ENCODE data around the gene SLC16A7.
"Not testable (repeated sequence)": the region's sequence is repeated elsewhere in the genome, so short reads cannot be mapped to it uniquely, and the experiment has no call there.

Gene SLC16A7, protein sequence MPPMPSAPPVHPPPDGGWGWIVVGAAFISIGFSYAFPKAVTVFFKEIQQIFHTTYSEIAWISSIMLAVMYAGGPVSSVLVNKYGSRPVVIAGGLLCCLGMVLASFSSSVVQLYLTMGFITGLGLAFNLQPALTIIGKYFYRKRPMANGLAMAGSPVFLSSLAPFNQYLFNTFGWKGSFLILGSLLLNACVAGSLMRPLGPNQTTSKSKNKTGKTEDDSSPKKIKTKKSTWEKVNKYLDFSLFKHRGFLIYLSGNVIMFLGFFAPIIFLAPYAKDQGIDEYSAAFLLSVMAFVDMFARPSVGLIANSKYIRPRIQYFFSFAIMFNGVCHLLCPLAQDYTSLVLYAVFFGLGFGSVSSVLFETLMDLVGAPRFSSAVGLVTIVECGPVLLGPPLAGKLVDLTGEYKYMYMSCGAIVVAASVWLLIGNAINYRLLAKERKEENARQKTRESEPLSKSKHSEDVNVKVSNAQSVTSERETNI

DNA sequence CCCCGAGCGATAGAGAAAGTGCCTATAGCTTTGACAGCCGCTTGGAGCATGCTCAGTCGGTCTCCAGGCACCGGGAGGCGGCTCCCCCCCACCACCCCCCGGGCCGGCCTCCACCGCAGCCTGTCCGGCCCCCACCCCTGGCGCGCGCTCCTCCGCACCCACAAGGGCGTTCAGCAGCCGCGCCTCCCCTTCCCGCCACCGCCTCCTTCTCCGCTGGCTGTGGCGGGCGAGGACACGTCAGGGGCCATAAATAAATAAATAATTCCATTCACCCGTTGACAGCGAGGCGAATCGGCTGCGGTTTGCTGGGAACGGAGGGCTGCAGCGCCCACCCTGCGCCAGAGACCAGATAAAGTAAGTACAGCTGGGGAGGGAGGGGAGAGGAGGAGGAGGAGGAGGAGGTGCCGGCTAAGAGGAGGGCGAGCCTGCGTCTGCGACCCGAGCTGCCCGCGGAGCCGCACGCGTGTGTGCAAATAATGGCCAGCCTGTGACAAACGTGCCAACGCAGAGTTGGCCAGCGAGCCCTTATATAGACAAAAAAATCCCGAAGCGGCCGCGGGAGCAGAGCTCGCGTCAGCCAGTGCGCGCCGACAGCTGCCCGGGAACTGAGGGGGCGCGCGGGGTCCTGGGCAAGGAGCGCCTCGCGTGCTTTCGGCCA lies at the start of gene SLC16A7:
Gene SLC16A7, plus strand, starts transcription at position 147 of the 658 bp plus-strand sequence. CDS start 108,773 bp downstream, outside the sequence.
- in situ Hi-C loops (cut with HindIII; ENCODE audit: low sequenced_read_pairs), result no loop called here

DNA sequence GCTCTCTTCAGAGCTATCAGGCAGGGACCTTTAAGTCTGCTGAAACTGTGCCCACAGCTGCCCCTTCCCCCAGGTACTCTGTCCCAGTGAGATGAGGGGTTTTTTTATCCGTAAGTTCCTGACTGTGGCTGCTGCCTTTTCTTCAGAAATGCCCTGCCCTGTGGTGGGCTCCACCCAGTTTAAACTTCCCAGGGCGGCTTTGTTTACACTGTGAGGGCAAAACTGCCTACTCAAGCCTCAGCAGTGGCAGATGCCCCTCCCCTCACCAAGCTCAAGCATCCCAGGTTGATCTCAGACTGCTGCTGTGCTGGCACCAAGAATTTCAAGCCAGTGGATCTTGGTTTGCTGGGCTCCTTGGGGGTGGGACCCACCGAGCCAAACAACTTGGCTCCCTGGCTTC lies 46.9 kb upstream of the SLC16A7 start:
- in situ Hi-C loops (cut with HindIII; ENCODE audit: low sequenced_read_pairs), result no loop called here

DNA sequence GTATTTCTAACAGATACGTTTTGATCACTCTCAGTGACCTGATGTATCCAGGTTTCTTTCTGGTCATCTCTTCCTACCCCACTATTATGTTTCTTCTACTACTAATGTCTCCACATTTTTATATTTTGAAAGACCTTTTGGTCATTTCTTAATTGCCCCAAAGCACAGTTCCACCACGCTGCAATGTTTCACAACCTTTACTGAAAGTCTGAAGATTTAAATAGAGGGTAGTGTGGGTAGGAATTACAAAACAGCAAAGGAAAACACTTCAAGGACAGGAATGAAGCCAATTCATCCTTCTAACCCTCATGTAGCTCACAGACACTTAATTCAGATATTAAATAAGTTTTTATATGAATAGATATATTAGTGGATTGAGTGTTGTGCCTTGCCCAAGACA lies 36.1 kb upstream of the SLC16A7 start:
- in situ Hi-C loops (cut with HindIII; ENCODE audit: low sequenced_read_pairs), result no loop called here

DNA sequence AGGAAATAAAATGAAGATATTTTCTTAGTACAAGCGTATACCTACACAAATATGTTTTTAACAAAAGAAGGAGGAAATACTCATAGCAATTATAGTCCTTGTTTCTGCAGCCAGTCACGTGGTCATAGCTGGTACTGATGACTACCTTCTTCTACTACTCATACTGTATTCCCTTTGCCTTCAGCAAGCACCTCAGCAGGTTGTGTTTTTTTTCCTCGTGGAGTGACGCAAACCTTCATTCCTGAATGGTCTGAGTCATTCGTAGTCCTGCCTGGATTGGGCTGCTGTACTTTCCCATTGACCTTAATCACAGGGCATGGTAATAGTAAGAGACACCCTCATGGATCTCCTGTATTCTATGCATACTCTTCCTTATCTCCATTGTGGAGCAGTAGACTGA lies 25.7 kb upstream of the SLC16A7 start:
- in situ Hi-C loops (cut with HindIII; ENCODE audit: low sequenced_read_pairs), result no loop called here

DNA sequence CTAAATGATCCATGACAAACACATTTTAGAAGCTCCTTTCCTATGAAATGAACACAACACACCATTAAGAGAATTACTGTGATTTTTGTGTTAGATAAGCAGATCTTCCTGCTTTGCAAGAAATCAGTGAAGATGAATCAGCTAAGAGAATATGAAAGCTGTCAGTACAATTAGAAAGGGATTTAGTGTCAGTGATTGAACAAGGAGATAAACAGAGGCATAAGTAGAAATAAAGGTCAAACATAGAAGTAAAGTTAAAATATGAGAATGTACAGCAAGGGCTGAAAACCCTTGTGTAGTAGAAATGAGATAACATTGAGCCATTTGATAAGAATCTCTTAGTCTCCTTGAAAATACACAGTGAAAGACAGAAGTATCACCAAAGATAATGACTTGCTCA lies 21.4 kb upstream of the SLC16A7 start:
- in situ Hi-C loops (cut with HindIII; ENCODE audit: low sequenced_read_pairs), result no loop called here

DNA sequence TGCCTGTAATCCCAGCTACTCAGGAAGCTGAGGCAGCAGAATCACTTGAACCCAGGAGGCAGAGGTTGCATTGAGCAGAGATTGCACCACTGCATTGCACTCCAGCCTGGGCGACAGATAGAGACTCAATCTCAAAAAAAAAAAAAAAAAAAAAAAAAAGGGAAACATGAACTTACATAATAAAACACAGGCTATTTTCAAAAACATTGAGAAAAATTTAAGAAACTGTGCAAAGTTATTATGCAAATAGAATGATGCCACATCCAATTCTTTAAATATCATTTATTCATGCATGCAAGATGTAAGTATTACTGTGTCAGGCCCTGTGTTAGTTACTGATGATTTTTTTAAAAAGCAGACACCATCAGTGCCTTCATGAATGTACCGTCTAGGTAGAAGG lies 20.0 kb upstream of the SLC16A7 start:
- in situ Hi-C loops (cut with HindIII; ENCODE audit: low sequenced_read_pairs), result no loop called here

DNA sequence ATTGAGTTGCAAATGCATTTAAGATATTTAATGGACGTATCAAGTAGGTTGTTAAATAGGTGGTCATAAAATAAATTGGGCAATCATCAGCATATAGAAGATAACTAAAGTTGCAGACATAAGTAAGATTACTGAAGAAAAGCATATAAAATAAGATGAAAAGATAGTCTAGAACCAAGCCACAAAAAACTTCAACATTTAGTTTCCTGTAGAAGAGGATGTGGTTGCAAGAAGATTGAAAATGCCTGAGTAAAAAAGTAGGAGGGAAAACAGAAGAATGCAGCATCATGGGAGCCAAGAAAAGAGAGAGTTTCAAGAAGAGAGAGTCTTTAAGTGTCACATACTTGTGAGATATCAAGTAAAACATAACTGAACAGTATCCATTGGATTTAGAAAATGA lies 17.6 kb upstream of the SLC16A7 start:
- in situ Hi-C loops (cut with HindIII; ENCODE audit: low sequenced_read_pairs), result no loop called here

DNA sequence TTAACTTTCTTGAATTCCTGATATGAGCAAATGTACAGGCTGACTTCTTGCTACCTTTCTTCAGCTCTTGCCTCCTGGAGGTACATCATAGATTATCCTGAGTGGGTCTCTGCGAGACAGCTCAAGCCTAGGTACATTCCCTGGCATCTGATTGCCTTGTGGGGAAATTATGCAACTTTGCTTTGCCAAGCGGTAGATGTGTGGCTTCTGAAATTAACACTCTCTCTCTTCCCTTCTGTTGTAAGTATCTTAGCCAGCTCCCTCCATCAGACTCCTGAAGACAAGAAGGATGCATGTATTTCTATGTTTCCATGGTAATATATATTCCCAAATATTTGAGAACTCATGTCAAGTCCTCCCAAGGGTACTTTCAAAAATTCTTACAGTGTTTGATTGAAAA lies 16.2 kb upstream of the SLC16A7 start:
- in situ Hi-C loops (cut with HindIII; ENCODE audit: low sequenced_read_pairs), result no loop called here

DNA sequence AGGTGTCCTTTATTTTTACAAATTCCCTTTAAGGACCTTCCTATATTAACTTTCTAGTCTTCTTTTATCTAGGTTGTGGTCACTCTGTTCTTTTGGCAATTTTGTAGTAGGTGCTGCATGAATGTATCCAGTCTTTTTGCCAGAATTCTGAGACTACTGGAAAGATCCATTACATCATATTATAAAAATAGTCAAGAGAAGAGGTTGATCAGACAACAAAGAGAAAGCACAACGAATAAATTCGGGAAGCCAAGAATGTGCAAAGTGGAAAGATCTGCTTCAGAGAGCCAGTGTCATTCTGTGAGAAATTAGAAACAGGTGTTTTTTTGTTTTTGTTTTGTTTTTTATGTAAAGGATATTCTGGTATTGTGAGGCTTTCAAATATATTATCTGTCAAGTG lies 15.8 kb upstream of the SLC16A7 start:
- in situ Hi-C loops (cut with HindIII; ENCODE audit: low sequenced_read_pairs), result no loop called here

DNA sequence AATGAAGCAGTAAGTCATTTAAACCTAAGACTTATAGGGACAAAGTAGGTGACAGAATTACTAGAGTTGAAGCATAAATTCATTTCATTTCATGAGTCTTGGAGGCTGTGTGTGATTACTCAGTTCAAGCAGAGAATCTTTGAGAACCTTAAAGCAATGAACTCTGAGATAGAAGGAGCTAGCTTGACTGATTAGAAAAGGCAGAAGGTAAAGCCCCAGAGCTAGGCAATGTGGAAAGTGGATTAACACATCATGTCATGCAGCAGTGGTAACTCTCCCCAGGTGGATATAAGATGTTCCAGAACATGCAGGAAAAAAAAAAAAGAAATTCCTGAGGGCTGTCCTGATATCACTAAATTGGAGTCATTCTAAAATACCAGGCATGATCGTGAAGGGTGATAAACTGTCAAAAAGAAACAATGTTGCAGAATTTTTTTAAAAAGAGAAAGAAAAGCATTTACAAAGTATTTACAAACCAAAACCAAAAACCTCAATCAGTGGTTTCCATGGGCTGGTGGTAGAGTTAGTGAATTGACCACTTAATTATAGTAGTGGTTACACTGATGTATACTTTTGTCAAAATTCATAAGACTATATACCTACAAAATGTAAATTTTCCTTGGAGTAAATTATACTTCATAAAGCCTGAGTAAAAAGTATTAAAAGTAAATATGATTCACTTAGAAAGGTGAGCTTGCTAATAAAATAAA lies 12.7 kb upstream of the SLC16A7 start:
- in situ Hi-C loops (cut with HindIII; ENCODE audit: low sequenced_read_pairs), result no loop called here

DNA sequence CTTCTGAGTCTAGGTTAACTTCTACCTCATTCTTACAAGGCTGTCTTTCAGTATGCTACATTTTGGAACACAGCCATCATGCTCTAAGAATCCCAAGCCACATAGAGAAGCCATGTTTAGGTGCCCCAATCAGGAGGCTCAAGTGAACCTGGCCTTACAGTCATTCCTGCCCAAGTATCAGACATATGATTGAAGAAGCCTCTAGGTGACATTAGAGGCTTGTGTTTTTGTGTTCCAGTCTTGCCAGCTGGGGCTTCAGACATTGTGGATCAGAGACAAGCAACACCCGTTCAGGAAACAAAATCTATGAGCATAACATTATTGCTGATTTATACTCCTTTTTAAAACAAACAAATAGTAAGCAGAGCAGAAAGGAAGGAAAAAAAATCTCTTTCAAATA lies 8.1 kb upstream of the SLC16A7 start:
- in situ Hi-C loops (cut with HindIII; ENCODE audit: low sequenced_read_pairs), result no loop called here

DNA sequence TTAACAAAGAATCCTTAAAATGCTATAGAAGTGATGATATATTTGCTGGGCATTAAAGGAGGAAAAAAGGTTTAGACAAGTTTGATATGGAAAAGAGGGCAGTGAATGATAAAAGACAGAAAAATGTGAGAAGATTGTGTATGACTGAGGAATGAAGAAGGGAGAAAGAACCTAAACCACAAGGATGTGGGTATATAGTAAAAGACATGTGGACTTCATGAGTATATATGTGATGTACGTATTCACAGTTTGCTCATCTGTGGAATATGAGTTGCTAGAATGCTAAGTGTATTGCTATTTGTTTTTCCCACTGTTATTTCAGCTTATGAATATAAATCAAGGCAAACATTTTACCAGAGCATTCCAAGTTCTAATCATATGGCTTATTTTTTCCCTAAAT lies 2.1 kb upstream of the SLC16A7 start:
- in situ Hi-C loops (cut with HindIII; ENCODE audit: low sequenced_read_pairs), result no loop called here

DNA sequence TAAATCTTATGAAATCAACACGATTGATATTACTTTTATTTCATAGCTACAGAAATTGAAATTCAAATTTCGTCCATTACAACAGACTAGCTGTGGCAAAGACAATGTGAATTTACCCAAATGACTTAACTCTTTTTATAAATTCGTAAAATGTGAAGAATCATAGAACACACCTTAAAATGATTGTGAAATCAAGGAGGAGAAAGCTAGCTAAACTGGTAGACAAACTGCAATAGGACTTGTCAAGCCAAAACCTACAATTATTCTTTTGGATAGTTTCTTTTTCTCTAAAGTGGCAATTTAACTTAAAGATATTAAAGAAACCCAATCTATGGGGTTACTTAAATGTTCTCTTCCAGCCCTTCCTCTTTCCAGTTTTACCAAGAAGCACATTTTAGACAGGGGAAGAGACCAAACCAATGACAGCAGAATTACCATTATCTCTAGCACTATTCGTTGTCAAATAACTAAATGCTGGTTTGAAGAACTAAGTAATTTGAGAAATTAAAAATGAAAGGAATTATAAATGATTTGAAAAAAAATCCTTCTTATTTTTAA lies 807 bp upstream of the SLC16A7 start:
- in situ Hi-C loops (cut with HindIII; ENCODE audit: low sequenced_read_pairs), result no loop called here

DNA sequence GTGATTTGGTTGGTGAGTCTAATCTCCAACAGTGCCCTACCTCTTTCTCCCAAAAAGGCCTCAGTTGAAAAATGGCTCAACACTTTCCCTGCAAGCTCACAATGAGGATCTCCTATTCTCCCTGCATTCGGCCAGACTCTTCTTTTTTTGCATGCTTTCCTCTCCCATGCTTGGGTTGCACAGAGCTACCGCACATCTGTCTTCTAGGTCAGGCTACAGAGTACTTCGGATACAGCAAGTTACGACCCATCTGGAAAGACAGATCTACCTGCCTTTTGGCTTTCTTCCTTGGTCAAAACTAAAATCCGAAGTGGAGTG lies 305 bp upstream of the SLC16A7 start:
- in situ Hi-C loops (cut with HindIII; ENCODE audit: low sequenced_read_pairs), result no loop called here

DNA sequence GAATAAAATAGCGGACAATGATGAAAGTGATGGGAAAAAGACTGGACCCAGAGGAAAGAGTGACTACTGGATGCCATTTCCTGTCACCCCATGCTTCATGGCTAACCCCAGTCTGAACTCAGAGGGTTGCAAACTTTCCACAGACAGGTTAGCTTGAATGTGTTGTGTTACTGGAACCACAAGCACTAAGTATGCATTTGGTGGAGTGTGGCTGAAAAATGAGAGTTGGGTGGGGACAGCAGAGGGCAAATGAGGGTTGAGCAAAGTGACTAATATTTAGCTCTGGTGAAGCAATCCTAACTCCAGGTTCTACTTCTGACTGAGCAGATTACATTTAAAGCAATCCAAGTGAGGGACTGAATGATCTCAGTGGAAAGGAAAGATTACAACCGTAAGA lies 1.6 kb downstream of the SLC16A7 start:
- in situ Hi-C loops (cut with HindIII; ENCODE audit: low sequenced_read_pairs), result no loop called here

DNA sequence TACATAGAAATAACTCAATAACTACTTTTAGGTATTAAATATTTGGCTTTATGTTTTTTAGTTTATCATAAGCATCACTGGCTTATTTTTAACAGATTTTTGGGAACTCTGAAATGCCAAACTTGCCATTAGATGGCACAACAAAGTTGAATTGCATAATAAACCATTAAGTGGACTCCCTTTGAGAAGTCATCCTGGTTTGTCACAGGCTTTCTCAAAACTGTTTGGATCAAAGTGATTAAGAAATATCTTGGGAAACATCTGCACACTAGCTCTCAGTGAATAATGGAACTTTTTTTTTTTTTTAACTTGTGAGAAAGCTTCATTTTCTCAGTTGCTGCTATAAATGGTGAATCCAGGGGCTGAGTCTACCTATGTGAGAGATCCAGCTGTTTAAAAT lies 4.3 kb downstream of the SLC16A7 start:
- in situ Hi-C loops (cut with HindIII; ENCODE audit: low sequenced_read_pairs), result no loop called here

DNA sequence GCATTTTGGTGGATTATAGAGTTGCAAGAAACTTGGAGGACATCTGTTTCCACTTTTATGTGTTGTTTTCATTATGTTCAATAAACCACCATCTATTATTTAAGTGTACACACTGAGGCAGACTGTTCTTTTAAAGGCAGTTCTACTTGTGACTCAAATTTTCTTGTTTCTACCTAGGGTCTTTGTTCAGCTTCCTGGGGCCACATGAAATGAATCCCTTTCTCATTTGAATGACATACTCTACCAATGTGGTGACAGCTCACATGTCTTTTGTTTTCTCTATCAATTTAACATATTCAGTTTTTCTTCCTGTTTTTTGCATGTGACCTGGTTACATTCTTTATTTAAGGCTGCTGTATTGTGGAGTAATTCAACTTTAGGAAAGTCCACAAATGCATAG lies 7.9 kb downstream of the SLC16A7 start:
- in situ Hi-C loops (cut with HindIII; ENCODE audit: low sequenced_read_pairs), result no loop called here

DNA sequence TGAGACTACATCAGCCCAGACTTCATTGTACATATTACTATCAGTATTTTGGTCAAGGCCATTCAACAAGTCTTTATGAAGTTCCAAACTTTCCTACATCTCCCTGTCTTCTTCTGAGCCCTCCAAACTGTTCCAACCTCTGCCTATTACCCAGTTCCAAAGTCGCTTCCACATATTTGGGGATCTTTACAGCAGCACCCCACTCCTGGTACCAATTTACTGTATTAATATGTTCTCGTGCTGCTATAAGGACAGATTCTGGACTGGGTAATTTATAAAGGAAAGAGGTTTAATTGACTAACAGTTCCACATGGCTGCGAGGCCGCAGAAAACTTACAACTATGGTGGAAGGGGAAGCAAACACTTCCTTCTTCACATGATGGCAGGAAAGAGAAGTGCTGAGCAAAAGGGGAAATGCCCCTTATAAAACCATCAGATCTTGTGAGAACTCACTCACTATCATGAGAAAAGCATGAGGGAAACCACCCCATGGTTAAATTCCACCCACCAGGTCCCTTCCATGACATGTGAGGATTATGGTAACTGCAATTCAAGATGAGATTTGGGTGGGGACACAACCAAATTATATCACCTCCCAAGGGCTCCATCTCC lies 17.1 kb downstream of the SLC16A7 start:
- in situ Hi-C loops (cut with HindIII; ENCODE audit: low sequenced_read_pairs), result not testable (repeated sequence)

DNA sequence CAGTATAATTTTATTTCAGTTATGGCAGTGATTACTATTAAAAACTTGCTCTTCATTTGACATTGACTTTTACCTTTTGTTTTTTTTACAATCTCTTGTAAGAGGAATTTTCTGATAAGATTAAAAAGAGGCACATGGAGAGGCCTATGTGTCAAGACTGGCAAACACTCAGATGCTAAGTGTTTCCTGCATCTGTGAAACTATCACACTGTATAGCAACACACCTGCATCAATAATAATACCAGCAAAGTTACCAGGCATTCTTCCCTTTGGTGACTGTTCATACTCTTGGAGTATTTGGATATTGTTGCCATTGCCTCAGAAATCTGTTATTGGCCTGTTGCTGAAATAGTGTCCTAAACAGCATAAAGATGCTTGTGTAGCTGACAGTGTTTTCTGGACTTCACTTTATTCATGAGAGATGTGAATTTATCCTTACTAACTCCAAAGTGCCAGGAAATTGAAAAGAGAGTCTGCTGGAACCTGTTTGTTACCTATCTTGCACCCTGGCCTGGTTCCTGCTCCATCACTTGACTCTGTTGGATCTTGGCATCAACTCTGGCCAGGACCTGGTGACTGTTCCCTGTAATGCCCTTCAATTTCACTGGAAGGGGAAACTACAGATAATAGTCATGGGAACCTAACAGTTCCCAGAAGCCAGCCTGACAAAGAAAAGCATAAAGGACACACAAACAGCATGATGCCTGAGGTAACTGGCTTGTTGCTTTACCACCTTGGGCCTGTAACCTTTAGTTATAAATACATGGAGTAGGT lies 19.8 kb downstream of the SLC16A7 start:
- in situ Hi-C loops (cut with HindIII; ENCODE audit: low sequenced_read_pairs), result no loop called here

DNA sequence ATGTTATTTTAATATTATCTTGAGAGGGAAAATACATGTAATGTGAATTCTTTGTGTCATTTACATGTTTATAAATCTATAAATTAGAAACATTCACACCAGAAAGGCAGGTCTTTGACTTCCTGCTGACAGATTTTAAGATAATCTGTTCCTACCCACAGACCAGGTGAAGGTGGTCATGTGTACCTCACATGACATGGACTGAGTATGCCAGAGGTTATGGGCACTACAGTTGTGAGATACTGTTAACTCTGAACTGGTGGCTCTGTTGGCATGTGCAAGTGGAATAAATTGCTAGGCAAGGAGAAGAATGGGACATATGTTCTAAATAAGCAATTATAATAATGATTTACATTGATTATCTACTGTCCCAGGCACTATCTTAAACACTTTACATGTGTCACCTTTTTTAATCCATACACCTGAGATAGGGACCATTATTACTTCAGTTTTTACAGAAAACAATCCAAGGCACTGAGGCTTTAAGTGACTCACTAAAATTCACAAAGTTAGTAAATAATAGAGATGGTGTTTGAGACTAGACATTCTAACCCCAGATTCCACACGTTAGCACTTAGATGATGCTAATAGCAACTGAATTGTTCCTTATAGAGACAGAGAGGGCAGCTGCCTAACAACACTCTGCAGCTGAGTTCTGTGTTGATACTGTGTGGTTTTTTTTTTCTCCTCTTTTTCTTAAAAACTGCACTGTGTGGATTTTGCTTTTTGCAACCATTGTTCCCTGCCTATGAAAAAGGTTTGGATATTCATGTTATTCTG lies 23.8 kb downstream of the SLC16A7 start:
- in situ Hi-C loops (cut with HindIII; ENCODE audit: low sequenced_read_pairs), result no loop called here
